NT2/D1 (cell line): ENCODE data around the gene ABCA13.

ENCODE experiments used
- SUZ12 ChIP-seq: IDR thresholded peaks from 2 replicates; pipeline ENCODE4 v1.6.1; 2011; ENCODE audit not compliant: insufficient read length, insufficient read depth; ENCODE audit errors: extremely low read depth
- YY1 ChIP-seq: IDR thresholded peaks from 2 replicates; pipeline ENCODE4 v1.6.1; 2011; ENCODE audit not compliant: insufficient read length, insufficient read depth
- ZNF274 ChIP-seq: IDR thresholded peaks from 2 replicates; pipeline ENCODE4 v1.6.1; 2011; ENCODE audit warnings: mild to moderate bottlenecking, low read depth, low read length

GRCh38 chr7:48466713-48467112, 295.5 kb downstream of the ABCA13 start:
- TF ChIP-seq YY1 (no peak), SUZ12 (no peak), ZNF274 (no peak)
